ENCODE measurements around the gene CPM.
"Not testable (repeated sequence)": the region's sequence is repeated elsewhere in the genome, so short reads cannot be mapped to it uniquely, and the experiment has no call there.

DNA sequence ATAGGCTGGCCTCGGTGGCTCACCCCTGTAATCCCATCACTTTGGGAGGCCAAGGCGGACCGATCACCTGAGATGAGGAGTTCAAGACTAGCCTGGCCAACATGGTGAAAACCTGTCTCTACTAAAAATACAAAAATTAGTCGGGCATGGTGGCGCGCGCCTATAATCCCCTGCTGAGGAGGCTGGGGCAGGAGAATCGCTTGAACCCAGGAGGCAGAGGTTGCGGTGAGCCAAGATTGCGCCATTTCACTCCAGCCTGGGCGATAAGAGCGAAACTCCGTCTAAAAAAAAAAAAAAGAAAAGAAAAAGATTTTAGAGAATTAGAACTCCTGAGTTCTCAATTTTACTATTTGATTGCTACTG is 123.0 kb downstream of the CPM start:
- TF ChIP-seq, protein P1, sequence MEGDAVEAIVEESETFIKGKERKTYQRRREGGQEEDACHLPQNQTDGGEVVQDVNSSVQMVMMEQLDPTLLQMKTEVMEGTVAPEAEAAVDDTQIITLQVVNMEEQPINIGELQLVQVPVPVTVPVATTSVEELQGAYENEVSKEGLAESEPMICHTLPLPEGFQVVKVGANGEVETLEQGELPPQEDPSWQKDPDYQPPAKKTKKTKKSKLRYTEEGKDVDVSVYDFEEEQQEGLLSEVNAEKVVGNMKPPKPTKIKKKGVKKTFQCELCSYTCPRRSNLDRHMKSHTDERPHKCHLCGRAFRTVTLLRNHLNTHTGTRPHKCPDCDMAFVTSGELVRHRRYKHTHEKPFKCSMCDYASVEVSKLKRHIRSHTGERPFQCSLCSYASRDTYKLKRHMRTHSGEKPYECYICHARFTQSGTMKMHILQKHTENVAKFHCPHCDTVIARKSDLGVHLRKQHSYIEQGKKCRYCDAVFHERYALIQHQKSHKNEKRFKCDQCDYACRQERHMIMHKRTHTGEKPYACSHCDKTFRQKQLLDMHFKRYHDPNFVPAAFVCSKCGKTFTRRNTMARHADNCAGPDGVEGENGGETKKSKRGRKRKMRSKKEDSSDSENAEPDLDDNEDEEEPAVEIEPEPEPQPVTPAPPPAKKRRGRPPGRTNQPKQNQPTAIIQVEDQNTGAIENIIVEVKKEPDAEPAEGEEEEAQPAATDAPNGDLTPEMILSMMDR (IDR thresholded peaks at IDR 0.05) = not testable (repeated sequence)
- TF ChIP-seq POLR2A (IDR thresholded peaks at IDR 0.05) = not testable (repeated sequence)
